HEK293 (cell line): ENCODE data around the gene SMIM24.

Experiments
- KLF7 ChIP-seq: fragments of 450-650 bp; formaldehyde crosslinking; IDR thresholded peaks from 2 replicates; pipeline ENCODE4 v1.5.1; 2016; ENCODE audit warnings: missing biosample characterization, missing genetic modification characterization, borderline replicate concordance
- MZF1 ChIP-seq: fragments of 450-650 bp; formaldehyde crosslinking; IDR thresholded peaks from 2 replicates; pipeline ENCODE4 v1.5.1; 2017; ENCODE audit warnings: missing biosample characterization, missing genetic modification characterization, borderline replicate concordance
- SP7 ChIP-seq: fragments of 450-650 bp; formaldehyde crosslinking; IDR thresholded peaks from 2 replicates; pipeline ENCODE4 v1.5.1; 2016; ENCODE audit warnings: missing biosample characterization, missing genetic modification characterization
- ZBTB17 ChIP-seq: fragments of 450-650 bp; formaldehyde crosslinking; IDR thresholded peaks from 2 replicates; pipeline ENCODE4 v1.5.1; 2016; ENCODE audit warnings: missing biosample characterization, missing genetic modification characterization
- ZBTB48 ChIP-seq: fragments of 450-650 bp; formaldehyde crosslinking; IDR thresholded peaks from 2 replicates; pipeline ENCODE4 v1.5.1; 2016; ENCODE audit warnings: missing biosample characterization, missing genetic modification characterization
- ZBTB7A ChIP-seq: fragments of 450-650 bp; formaldehyde crosslinking; IDR thresholded peaks from 2 replicates; pipeline ENCODE4 v1.5.1; 2016; ENCODE audit warnings: low read depth, missing biosample characterization, missing genetic modification characterization
- ZBTB8A ChIP-seq: fragments of 450-650 bp; formaldehyde crosslinking; IDR thresholded peaks from 2 replicates; pipeline ENCODE4 v1.5.1; 2016; ENCODE audit warnings: missing biosample characterization, missing genetic modification characterization
- ZNF138 ChIP-seq: fragments of 450-650 bp; formaldehyde crosslinking; IDR thresholded peaks from 2 replicates; pipeline ENCODE4 v1.5.1; 2016; ENCODE audit warnings: missing biosample characterization, missing genetic modification characterization, borderline replicate concordance
- ZNF16 ChIP-seq: fragments of 450-650 bp; formaldehyde crosslinking; IDR thresholded peaks from 2 replicates; pipeline ENCODE4 v1.5.1; 2016; ENCODE audit warnings: low read depth, missing biosample characterization, missing genetic modification characterization
- ZNF184 ChIP-seq: fragments of 450-650 bp; IDR thresholded peaks from 2 replicates; pipeline ENCODE4 v1.5.1; 2018; ENCODE audit warnings: missing biosample characterization, mild to moderate bottlenecking, missing genetic modification characterization
- ZNF202 ChIP-seq: fragments of 450-650 bp; formaldehyde crosslinking; IDR thresholded peaks from 2 replicates; pipeline ENCODE4 v1.5.1; 2016; ENCODE audit warnings: missing biosample characterization, missing genetic modification characterization, borderline replicate concordance
- ZNF391 ChIP-seq: fragments of 450-650 bp; formaldehyde crosslinking; IDR thresholded peaks from 2 replicates; pipeline ENCODE4 v1.5.1; 2016; ENCODE audit warnings: low read depth, missing biosample characterization, missing genetic modification characterization, borderline replicate concordance
- ZNF433 ChIP-seq: fragments of 450-650 bp; formaldehyde crosslinking; IDR thresholded peaks from 2 replicates; pipeline ENCODE4 v1.5.1; 2016; ENCODE audit warnings: missing biosample characterization, missing genetic modification characterization, low read depth
- ZNF558 ChIP-seq: fragments of 450-650 bp; formaldehyde crosslinking; IDR thresholded peaks from 2 replicates; pipeline ENCODE4 v1.5.1; 2016; ENCODE audit warnings: missing biosample characterization, missing genetic modification characterization
- ZNF585B ChIP-seq: fragments of 450-650 bp; formaldehyde crosslinking; IDR thresholded peaks from 2 replicates; pipeline ENCODE4 v1.5.1; 2016; ENCODE audit warnings: missing biosample characterization, missing genetic modification characterization
- ZNF664 ChIP-seq: fragments of 450-650 bp; formaldehyde crosslinking; IDR thresholded peaks from 2 replicates; pipeline ENCODE4 v1.5.1; 2016; ENCODE audit warnings: missing biosample characterization, missing genetic modification characterization
- ZNF677 ChIP-seq: fragments of 450-650 bp; IDR thresholded peaks from 2 replicates; pipeline ENCODE4 v1.5.0; 2018; ENCODE audit warnings: missing biosample characterization, mild to moderate bottlenecking, missing genetic modification characterization, moderate library complexity
- ZNF791 ChIP-seq: fragments of 450-650 bp; formaldehyde crosslinking; IDR thresholded peaks from 2 replicates; pipeline ENCODE4 v1.5.1; 2016; ENCODE audit warnings: missing biosample characterization, missing genetic modification characterization
- TF ChIP-seq, protein P1 (sequence below): fragments of 450-650 bp; formaldehyde crosslinking; IDR thresholded peaks from 2 replicates; pipeline ENCODE4 v1.5.1; 2016; ENCODE audit warnings: missing biosample characterization, missing genetic modification characterization
- TF ChIP-seq, protein P2 (sequence below): fragments of 450-650 bp; formaldehyde crosslinking; IDR thresholded peaks from 2 replicates; pipeline ENCODE4 v1.5.1; 2016; ENCODE audit warnings: missing biosample characterization, missing genetic modification characterization
- TF ChIP-seq, protein P3 (sequence below): IDR thresholded peaks from 2 replicates; pipeline ENCODE4 v1.6.1; 2011; ENCODE audit warnings: mild to moderate bottlenecking, low read depth, low read length, borderline replicate concordance
- TF ChIP-seq, protein P4 (sequence below): fragments of 450-650 bp; formaldehyde crosslinking; IDR thresholded peaks from 2 replicates; pipeline ENCODE4 v1.5.1; 2016; ENCODE audit warnings: missing biosample characterization, missing genetic modification characterization
- TF ChIP-seq, protein P5 (sequence below): fragments of 450-650 bp; formaldehyde crosslinking; IDR thresholded peaks from 2 replicates; pipeline ENCODE4 v1.5.1; 2016; ENCODE audit warnings: missing biosample characterization, missing genetic modification characterization
- TF ChIP-seq, protein P6 (sequence below): fragments of 450-650 bp; formaldehyde crosslinking; IDR thresholded peaks from 2 replicates; pipeline ENCODE4 v1.5.1; 2016; ENCODE audit warnings: missing biosample characterization, missing genetic modification characterization, borderline replicate concordance

Gene SMIM24

DNA sequence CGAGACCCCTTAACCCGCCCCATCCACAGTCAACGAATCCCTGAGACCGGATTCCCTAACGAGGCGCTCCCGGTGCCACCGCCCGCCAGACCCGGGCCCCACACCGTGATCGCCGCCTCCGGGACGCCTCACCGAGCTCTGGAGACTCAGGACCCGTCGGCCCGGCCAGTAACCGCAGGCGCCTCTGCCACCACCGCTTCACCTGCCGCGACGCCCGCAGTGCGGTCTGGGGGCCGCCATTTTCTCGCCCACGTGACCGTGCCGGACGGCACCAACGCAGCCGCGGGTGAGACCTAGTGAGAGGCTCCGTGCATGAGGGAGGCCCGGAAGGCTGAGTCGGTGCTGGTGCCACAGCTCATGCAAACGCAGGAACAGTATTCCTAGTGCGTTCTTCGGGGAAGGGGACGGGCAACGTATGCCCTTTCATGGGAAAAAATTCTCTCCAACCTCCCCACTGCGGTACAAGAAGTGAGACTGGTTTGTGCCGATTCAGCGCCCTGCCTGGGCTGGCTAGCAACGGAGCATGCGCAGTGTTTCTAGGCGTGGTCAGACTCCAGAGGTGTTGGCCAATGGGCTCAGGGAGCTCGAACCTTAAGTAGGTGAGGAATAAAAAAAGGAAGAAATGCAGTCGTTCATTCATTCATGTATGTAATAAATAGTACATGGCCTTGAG lies 20.2 kb upstream of the SMIM24 start, which contains the start of gene DOHH (continued):
- TF ChIP-seq ZNF138 (tag by site-specific recombination), result no peak
- peak; percentile 67 for TF ChIP-seq ZBTB8A
- TF ChIP-seq ZNF677 (tag by site-specific recombination), result no peak
- TF ChIP-seq ZNF664 (tag by site-specific recombination), result peak; percentile 99
- TF ChIP-seq ZNF791 (tag by site-specific recombination), result no peak; the same call in 1 of the 2 replicates
- no peak for TF ChIP-seq ZNF184 (tag by site-specific recombination)
- peak; percentile 56; the same call in 1 of the 2 replicates for TF ChIP-seq KLF7 (tag by site-specific recombination)
- TF ChIP-seq ZBTB48 (tag by site-specific recombination), result peak; percentile 83
- TF ChIP-seq ZNF558 (tag by site-specific recombination), result no peak; the same call in 1 of the 2 replicates
- TF ChIP-seq, protein P1, sequence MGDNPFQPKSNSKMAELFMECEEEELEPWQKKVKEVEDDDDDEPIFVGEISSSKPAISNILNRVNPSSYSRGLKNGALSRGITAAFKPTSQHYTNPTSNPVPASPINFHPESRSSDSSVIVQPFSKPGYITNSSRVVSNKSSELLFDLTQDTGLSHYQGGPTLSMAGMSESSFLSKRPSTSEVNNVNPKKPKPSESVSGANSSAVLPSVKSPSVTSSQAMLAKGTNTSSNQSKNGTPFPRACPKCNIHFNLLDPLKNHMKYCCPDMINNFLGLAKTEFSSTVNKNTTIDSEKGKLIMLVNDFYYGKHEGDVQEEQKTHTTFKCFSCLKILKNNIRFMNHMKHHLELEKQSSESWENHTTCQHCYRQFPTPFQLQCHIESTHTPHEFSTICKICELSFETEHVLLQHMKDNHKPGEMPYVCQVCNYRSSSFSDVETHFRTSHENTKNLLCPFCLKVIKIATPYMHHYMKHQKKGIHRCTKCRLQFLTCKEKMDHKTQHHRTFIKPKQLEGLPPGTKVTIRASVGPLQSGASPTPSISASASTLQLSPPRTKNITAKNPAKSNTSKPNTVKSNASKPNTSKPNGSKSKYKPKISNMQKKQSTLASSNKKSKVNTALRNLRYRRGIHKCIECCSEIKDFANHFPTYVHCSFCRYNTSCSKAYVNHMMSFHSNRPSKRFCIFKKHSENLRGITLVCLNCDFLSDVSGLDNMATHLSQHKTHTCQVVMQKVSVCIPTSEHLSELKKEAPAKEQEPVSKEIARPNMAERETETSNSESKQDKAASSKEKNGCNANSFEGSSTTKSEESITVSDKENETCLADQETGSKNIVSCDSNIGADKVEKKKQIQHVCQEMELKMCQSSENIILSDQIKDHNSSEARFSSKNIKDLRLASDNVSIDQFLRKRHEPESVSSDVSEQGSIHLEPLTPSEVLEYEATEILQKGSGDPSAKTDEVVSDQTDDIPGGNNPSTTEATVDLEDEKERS, result no peak
- TF ChIP-seq, protein P2, sequence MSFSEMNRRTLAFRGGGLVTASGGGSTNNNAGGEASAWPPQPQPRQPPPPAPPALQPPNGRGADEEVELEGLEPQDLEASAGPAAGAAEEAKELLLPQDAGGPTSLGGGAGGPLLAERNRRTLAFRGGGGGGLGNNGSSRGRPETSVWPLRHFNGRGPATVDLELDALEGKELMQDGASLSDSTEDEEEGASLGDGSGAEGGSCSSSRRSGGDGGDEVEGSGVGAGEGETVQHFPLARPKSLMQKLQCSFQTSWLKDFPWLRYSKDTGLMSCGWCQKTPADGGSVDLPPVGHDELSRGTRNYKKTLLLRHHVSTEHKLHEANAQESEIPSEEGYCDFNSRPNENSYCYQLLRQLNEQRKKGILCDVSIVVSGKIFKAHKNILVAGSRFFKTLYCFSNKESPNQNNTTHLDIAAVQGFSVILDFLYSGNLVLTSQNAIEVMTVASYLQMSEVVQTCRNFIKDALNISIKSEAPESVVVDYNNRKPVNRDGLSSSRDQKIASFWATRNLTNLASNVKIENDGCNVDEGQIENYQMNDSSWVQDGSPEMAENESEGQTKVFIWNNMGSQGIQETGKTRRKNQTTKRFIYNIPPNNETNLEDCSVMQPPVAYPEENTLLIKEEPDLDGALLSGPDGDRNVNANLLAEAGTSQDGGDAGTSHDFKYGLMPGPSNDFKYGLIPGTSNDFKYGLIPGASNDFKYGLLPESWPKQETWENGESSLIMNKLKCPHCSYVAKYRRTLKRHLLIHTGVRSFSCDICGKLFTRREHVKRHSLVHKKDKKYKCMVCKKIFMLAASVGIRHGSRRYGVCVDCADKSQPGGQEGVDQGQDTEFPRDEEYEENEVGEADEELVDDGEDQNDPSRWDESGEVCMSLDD, result 0 out of 2 replicates have a peak, but pooled peaks have one; percentile 20
- no peak for TF ChIP-seq MZF1 (tag by site-specific recombination)
- TF ChIP-seq ZBTB17 (tag by site-specific recombination), result peak; percentile 80
- peak; percentile 92 for TF ChIP-seq SP7
- TF ChIP-seq ZNF433, result no peak
- TF ChIP-seq ZNF391 (tag by site-specific recombination), result peak; percentile 76; the same call in 1 of the 2 replicates
- TF ChIP-seq, protein P3, sequence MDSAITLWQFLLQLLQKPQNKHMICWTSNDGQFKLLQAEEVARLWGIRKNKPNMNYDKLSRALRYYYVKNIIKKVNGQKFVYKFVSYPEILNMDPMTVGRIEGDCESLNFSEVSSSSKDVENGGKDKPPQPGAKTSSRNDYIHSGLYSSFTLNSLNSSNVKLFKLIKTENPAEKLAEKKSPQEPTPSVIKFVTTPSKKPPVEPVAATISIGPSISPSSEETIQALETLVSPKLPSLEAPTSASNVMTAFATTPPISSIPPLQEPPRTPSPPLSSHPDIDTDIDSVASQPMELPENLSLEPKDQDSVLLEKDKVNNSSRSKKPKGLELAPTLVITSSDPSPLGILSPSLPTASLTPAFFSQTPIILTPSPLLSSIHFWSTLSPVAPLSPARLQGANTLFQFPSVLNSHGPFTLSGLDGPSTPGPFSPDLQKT, result no peak
- TF ChIP-seq ZNF202 (tag by site-specific recombination), result no peak
- TF ChIP-seq, protein P4, sequence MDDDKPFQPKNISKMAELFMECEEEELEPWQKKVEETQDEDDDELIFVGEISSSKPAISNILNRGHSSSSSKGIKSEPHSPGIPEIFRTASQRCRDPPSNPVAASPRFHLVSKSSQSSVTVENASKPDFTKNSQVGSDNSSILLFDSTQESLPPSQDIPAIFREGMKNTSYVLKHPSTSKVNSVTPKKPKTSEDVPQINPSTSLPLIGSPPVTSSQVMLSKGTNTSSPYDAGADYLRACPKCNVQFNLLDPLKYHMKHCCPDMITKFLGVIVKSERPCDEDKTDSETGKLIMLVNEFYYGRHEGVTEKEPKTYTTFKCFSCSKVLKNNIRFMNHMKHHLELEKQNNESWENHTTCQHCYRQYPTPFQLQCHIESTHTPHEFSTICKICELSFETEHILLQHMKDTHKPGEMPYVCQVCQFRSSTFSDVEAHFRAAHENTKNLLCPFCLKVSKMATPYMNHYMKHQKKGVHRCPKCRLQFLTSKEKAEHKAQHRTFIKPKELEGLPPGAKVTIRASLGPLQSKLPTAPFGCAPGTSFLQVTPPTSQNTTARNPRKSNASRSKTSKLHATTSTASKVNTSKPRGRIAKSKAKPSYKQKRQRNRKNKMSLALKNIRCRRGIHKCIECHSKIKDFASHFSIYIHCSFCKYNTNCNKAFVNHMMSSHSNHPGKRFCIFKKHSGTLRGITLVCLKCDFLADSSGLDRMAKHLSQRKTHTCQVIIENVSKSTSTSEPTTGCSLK, result no peak
- TF ChIP-seq ZNF16 (tag by site-specific recombination), result no peak
- TF ChIP-seq, protein P5, sequence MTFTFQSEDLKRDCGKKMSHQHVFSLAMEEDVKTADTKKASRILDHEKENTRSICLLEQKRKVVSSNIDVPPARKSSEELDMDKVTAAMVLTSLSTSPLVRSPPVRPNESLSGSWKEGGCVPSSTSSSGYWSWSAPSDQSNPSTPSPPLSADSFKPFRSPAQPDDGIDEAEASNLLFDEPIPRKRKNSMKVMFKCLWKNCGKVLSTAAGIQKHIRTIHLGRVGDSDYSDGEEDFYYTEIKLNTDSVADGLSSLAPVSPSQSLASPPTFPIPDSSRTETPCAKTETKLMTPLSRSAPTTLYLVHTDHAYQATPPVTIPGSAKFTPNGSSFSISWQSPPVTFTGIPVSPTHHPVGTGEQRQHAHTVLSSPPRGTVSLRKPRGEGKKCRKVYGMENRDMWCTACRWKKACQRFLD (tag by site-specific recombination), result no peak
- TF ChIP-seq ZBTB7A (tag by site-specific recombination), result peak; percentile 61; the same call in 1 of the 2 replicates
- TF ChIP-seq ZNF585B (tag by site-specific recombination), result no peak
- TF ChIP-seq, protein P6, sequence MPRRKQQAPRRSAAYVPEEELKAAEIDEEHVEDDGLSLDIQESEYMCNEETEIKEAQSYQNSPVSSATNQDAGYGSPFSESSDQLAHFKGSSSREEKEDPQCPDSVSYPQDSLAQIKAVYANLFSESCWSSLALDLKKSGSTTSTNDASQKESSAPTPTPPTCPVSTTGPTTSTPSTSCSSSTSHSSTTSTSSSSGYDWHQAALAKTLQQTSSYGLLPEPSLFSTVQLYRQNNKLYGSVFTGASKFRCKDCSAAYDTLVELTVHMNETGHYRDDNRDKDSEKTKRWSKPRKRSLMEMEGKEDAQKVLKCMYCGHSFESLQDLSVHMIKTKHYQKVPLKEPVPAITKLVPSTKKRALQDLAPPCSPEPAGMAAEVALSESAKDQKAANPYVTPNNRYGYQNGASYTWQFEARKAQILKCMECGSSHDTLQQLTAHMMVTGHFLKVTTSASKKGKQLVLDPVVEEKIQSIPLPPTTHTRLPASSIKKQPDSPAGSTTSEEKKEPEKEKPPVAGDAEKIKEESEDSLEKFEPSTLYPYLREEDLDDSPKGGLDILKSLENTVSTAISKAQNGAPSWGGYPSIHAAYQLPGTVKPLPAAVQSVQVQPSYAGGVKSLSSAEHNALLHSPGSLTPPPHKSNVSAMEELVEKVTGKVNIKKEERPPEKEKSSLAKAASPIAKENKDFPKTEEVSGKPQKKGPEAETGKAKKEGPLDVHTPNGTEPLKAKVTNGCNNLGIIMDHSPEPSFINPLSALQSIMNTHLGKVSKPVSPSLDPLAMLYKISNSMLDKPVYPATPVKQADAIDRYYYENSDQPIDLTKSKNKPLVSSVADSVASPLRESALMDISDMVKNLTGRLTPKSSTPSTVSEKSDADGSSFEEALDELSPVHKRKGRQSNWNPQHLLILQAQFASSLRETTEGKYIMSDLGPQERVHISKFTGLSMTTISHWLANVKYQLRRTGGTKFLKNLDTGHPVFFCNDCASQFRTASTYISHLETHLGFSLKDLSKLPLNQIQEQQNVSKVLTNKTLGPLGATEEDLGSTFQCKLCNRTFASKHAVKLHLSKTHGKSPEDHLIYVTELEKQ (tag by site-specific recombination), result no peak; the same call in 1 of the 2 replicates
